ENCODE data around the gene ZFR2. TPM values are rescaled to one million over a fixed set of nuclear protein-coding genes. Genes with fewer than 3 reads are reported as not detected.

ZFR2 gene
- total and polyA plus RNA-seq, 2 of the 8 experiments (the other 6 are each of a cell fraction or from before 2014, with no cell fraction given): 14.5 to 28.4 TPM

- no peak overlapping the region for H3K4ac ChIP-seq (replicated peaks; ENCODE audit: insufficient read length, low read depth, low read length)
- no peak overlapping the region for H3K9ac ChIP-seq (replicated peaks in 1 of 4; ENCODE audit: extremely low read depth in 1 of 4, low read depth in 3 of 4, low read length in 3 of 4)
- no peak overlapping the region for H2BK5ac ChIP-seq (ENCODE audit: low read depth, low read length)
- no peak overlapping the region for H3K27ac ChIP-seq (ENCODE audit: low read depth, low read length)
- ChIA-PET CTCF (ENCODE audit: partially characterized antibody) (interaction anchor here (2.0 kb wide), 1 partner anchor 44 kb away, joined by 9 read pairs; no protein-coding TSS in a partner anchor), POLR2A (ENCODE audit: partially characterized antibody) (interaction anchor here (1.2 to 2.3 kb wide), 3 partner anchors 9 to 204 kb away, joined by 4 to 7 read pairs (median 5); no protein-coding TSS in a partner anchor)
- H4K91ac ChIP-seq (replicated peaks; ENCODE audit: insufficient read length, low read length): no peak overlapping the region
- H3K18ac ChIP-seq (ENCODE audit: extremely low read depth, low read length): no peak overlapping the region
- DNase-seq (ENCODE audit: low read depth in 1 of 2, low spot score in 2 of 2): no peak
- no peaks in the 10 kb centered on the region for H3K79me1 ChIP-seq (ENCODE audit: low read depth, low read length)
- no peak for FAIRE-seq
- H4K5ac ChIP-seq (ENCODE audit: insufficient read length, low read depth, low read length): no peak overlapping the region
- 96% methylated on average over 29 of the region's 37 CpGs; no CpG with 5 or more reads in 1 of the 2 experiments for WGBS, 2 experiments (ENCODE audit: extremely low coverage in 1 of 2, insufficient coverage in 1 of 2, insufficient read length in 1 of 2, insufficient replicate concordance in 2 of 2, low coverage in 1 of 2, low lambda C conversion rate in 2 of 2, missing lambda C conversion rate in 1 of 2)
- no peak overlapping the region for H2BK120ac ChIP-seq (replicated peaks; ENCODE audit: low read depth, low read length)
- no peaks in the 10 kb centered on the region for H3K4me1 ChIP-seq (replicated peaks in 1 of 4; ENCODE audit: control insufficient read depth in 3 of 4, insufficient read depth in 4 of 4, low read length in 3 of 4)
- H2BK20ac ChIP-seq (ENCODE audit: low read length): no peak overlapping the region
- no peak overlapping the region for H4K8ac ChIP-seq (ENCODE audit: extremely low read depth, insufficient read depth, low read length)
- H3K4me2 ChIP-seq (ENCODE audit: insufficient read depth in 1 of 2, low read depth in 2 of 2, low read length in 2 of 2): no peak overlapping the region
- H2BK12ac ChIP-seq (ENCODE audit: low read depth, low read length): no peak overlapping the region
- peaks cover 0 to 3% of the 10 kb centered on the region in 2 experiments for H4K20me1 ChIP-seq (replicated peaks in 1 of 2; ENCODE audit: control insufficient read depth in 1 of 2, insufficient read depth in 2 of 2, low read length in 2 of 2)
- H3K79me2 ChIP-seq (ENCODE audit: control insufficient read depth in 1 of 2, insufficient read depth in 2 of 2, low read length in 2 of 2): no peaks in the 10 kb centered on the region
- peaks cover 6% of the 10 kb centered on the region; the same call in 1 of the 2 replicates for H3K23me2 ChIP-seq (ENCODE audit: low read depth, low read length)
- peaks cover 17 to 22% of the 10 kb centered on the region in 2 experiments for H3K9me3 ChIP-seq (ENCODE audit: insufficient read depth in 2 of 2, low read depth in 1 of 2, low read length in 1 of 2)
- H3K4me3 ChIP-seq (ENCODE audit: extremely low read depth in 1 of 4, insufficient read depth in 2 of 4, low read depth in 3 of 4, low read length in 4 of 4): no peak overlapping the region
- H3K56ac ChIP-seq (replicated peaks; ENCODE audit: insufficient read length, low read depth, low read length): no peak overlapping the region
- H3K14ac ChIP-seq (ENCODE audit: insufficient read length): no peak overlapping the region
- H2AFZ ChIP-seq (ENCODE audit: low read length): no peak overlapping the region
- peaks cover 0 to 14% (median 3%) of the 10 kb centered on the region in 4 experiments; a peak in 2 of 8 replicates for H3K36me3 ChIP-seq (ENCODE audit: control insufficient read depth in 2 of 4, insufficient read depth in 4 of 4, low read length in 3 of 4)
- no peak overlapping the region for H2BK15ac ChIP-seq (ENCODE audit: low read length)
- no peak overlapping the region for H3K23ac ChIP-seq (ENCODE audit: insufficient read length)
- no peak for TF ChIP-seq JUN (IDR thresholded peaks at IDR 0.05; ENCODE audit: low read depth, low read length)
- no peak overlapping the region for H2AK5ac ChIP-seq (ENCODE audit: low read depth, low read length)
- no peaks in the 10 kb centered on the region for H3K27me3 ChIP-seq (replicated peaks in 1 of 4; ENCODE audit: control insufficient read depth in 3 of 4, extremely low read depth in 1 of 4, insufficient read depth in 3 of 4, low read length in 3 of 4)
Observed at GRCh38 chr19:3778104-3778867, 90.6 kb downstream of the ZFR2 start.

Measured in H1 (cell line).